HepG2 (cell line): Measurements from ENCODE around the gene FIZ1. TPM values are rescaled to one million over a fixed set of nuclear protein-coding genes. Genes with fewer than 3 reads are reported as not detected.

Experiments
- ATAC-seq: fragments of 200-7000 bp; cut with Tn5 transposase; 3 replicates; pipeline ENCODE4 v1.9.1; 2020; ENCODE audit warnings: mild to moderate bottlenecking, moderate library complexity
- BruUV-seq: library from RNA; stranded (reverse); fragments of 400-500 nt; replicated peaks from 2 replicates; lab custom pipeline; 2021; lab: Mats Ljungman, UMichigan
- CTCF ChIA-PET: fragments of 300-600 bp; formaldehyde crosslinking; extraction: SDS; loops from one replicate; lab custom pipeline; 2021; ENCODE audit warnings: low total read pairs, inconsistent platforms, low intra/inter-chr PET ratio; lab: Yijun Ruan, JAX
- POLR2A ChIA-PET: fragments of 350-600 bp; sonication (Branson Sonifier 250); formaldehyde crosslinking; loops from one replicate; lab custom pipeline; 2020; ENCODE audit warnings: antibody characterized with exemption, inconsistent platforms; lab: Yijun Ruan, JAX
- DNase-seq: peaks from one replicate; pipeline ENCODE4 v3.0.0-alpha.2; 2015; ENCODE audit warnings: low spot score
- FAIRE-seq: peaks from 3 replicates; lab custom pipeline; 2011; peaks lifted over from hg19 to GRCh38; lab: Jason Lieb, UNC
- H2AFZ ChIP-seq: one replicate; pipeline ENCODE4 v1.6.1; 2011; ENCODE audit warnings: low read length, inconsistent platforms
- H3K27ac ChIP-seq: fragments of 300-600 bp; 3 replicates; pipeline ENCODE4 v1.8.0; 2011; ENCODE audit warnings: mixed run types, mild to moderate bottlenecking, mixed read lengths, low read length, inconsistent platforms; ENCODE audit not compliant: insufficient read depth; ENCODE audit errors: extremely low read length
- H3K27me3 ChIP-seq, 2 experiments: fragments of 200-600 bp in 1 of 2; 2 replicates in 1 of 2; 3 replicates in 1 of 2; pipeline versions ENCODE4 v1.6.0 to v1.8.0; 2011; ENCODE audit warnings: low read length in 2 of 2, mild to moderate bottlenecking in 2 of 2, moderate library complexity in 2 of 2, inconsistent platforms in 1 of 2; ENCODE audit not compliant: insufficient read depth in 2 of 2, control insufficient read depth in 1 of 2
- H3K36me3 ChIP-seq, 2 experiments: fragments of 200-600 bp in 1 of 2; replicated peaks in 1 of 2; 2 replicates in 1 of 2; 3 replicates in 1 of 2; pipeline versions ENCODE4 v1.5.1 to v1.8.0; 2011; ENCODE audit warnings: low read length in 2 of 2, inconsistent platforms in 1 of 2; ENCODE audit not compliant: insufficient read depth in 2 of 2, control insufficient read depth in 1 of 2
- H3K4me1 ChIP-seq: 2 replicates; pipeline ENCODE4 v1.5.1; 2012; ENCODE audit warnings: low read length, inconsistent platforms; ENCODE audit not compliant: insufficient read depth
- H3K4me2 ChIP-seq: 2 replicates; pipeline ENCODE4 v1.6.0; 2011; ENCODE audit warnings: low read depth, low read length, inconsistent platforms
- H3K4me3 ChIP-seq, 3 experiments: fragments of 200-600 bp in 1 of 3; sonication (generic), shearing (Covaris generic) in 1 of 3; replicated peaks in 1 of 3; 2 replicates each; pipeline ENCODE4 v1.5.1; 2011 to 2016; ENCODE audit warnings: low read length in 3 of 3, inconsistent platforms in 2 of 3, low read depth in 2 of 3, mild to moderate bottlenecking in 2 of 3, control low read depth in 1 of 3, mixed read lengths in 1 of 3; ENCODE audit not compliant: insufficient read depth in 1 of 3
- H3K79me2 ChIP-seq: one replicate; pipeline ENCODE4 v1.6.1; 2011; ENCODE audit warnings: low read length, inconsistent platforms; ENCODE audit not compliant: insufficient read depth
- H3K9ac ChIP-seq: 2 replicates; pipeline ENCODE4 v1.6.0; 2011; ENCODE audit warnings: mild to moderate bottlenecking, low read depth, low read length, inconsistent platforms; ENCODE audit not compliant: insufficient read depth
- H3K9me3 ChIP-seq: 2 replicates; pipeline ENCODE4 v1.5.1; 2012; ENCODE audit warnings: mild to moderate bottlenecking, low read length
- H4K20me1 ChIP-seq: 2 replicates; pipeline ENCODE4 v1.6.0; 2011; ENCODE audit warnings: inconsistent platforms, mild to moderate bottlenecking, low read length, moderate library complexity; ENCODE audit not compliant: insufficient read depth
- BCL6 ChIP-seq: IDR thresholded peaks from 2 replicates; pipeline ENCODE4 v1.6.1; 2016; ENCODE audit warnings: missing genetic modification reagents, missing compliant biosample characterization
- FOXA3 ChIP-seq: IDR thresholded peaks from 2 replicates; pipeline ENCODE4 v1.6.1; 2016; ENCODE audit warnings: missing genetic modification reagents, missing compliant biosample characterization
- FOXC1 ChIP-seq: sonication (generic); formaldehyde crosslinking; IDR thresholded peaks from 2 replicates; pipeline ENCODE4 v1.8.0; 2022; ENCODE audit warnings: mild to moderate bottlenecking, missing genetic modification reagents, borderline replicate concordance
- HIVEP1 ChIP-seq: sonication (generic); formaldehyde crosslinking; IDR thresholded peaks from 2 replicates; pipeline ENCODE4 v1.4.0; 2020; ENCODE audit warnings: mild to moderate bottlenecking, missing genetic modification reagents
- HNF4A ChIP-seq: sonication (generic); formaldehyde crosslinking; IDR thresholded peaks from 2 replicates; pipeline ENCODE4 v1.4.0; 2020; ENCODE audit warnings: missing genetic modification reagents
- JUN ChIP-seq: sonication (generic); formaldehyde crosslinking; IDR thresholded peaks from 2 replicates; pipeline ENCODE4 v1.4.0; 2020; ENCODE audit warnings: mild to moderate bottlenecking, missing genetic modification reagents
- PATZ1 ChIP-seq: sonication (generic); formaldehyde crosslinking; IDR thresholded peaks from 2 replicates; pipeline ENCODE4 v1.4.0; 2020; ENCODE audit warnings: missing genetic modification reagents
- RARA ChIP-seq: IDR thresholded peaks from 2 replicates; pipeline ENCODE4 v1.6.1; 2016; ENCODE audit warnings: missing genetic modification reagents, missing compliant biosample characterization
- UBTF ChIP-seq: sonication (generic); formaldehyde crosslinking; IDR thresholded peaks from 2 replicates; pipeline ENCODE4 v1.4.0; 2020; ENCODE audit warnings: mild to moderate bottlenecking, missing genetic modification reagents
- ZMYM3 ChIP-seq: sonication (generic); formaldehyde crosslinking; IDR thresholded peaks from 2 replicates; pipeline ENCODE4 v1.5.1; 2020; ENCODE audit warnings: mild to moderate bottlenecking, missing genetic modification reagents
- ZNF263 ChIP-seq: sonication (generic); formaldehyde crosslinking; IDR thresholded peaks from 2 replicates; pipeline ENCODE4 v1.4.0; 2020; ENCODE audit warnings: missing genetic modification reagents
- ZNF609 ChIP-seq: sonication (generic); formaldehyde crosslinking; IDR thresholded peaks from 2 replicates; pipeline ENCODE4 v1.4.0; 2020; ENCODE audit warnings: mild to moderate bottlenecking, missing genetic modification reagents, borderline replicate concordance
- ZSCAN31 ChIP-seq: sonication (generic); formaldehyde crosslinking; IDR thresholded peaks from 2 replicates; pipeline ENCODE4 v1.5.0; 2020; ENCODE audit warnings: low read depth, mild to moderate bottlenecking, missing genetic modification reagents
- WGBS: methylation state at CpG from one replicate; pipeline ENCODE4 v1.1.6; 2017; ENCODE audit warnings: low lambda C conversion rate; 5-methylcytosine and 5-hydroxymethylcytosine counted together
- in situ Hi-C: cut with HindIII; loops from 2 replicates; pipeline ENCODE4 v1.10.0; 2017; ENCODE audit warnings: low pct_unique_long_range_greater_than_20kb; ENCODE audit not compliant: extremely low pct_ligation_motif_present
- intact Hi-C: fragments of 100-400 bp; cut with micrococcal nuclease; formaldehyde crosslinking; loops from one replicate; pipeline ENCODE4 v1.10.0; 2022; ENCODE audit not compliant: unreplicated experiment
- polyA plus RNA-seq, 8 experiments: library from polyadenylated mRNA; depleted of rRNA in 3 of 8; stranded (reverse) in 7 of 8; unstranded in 1 of 8; fragments of >200 nt; fragmentation: Illumina TruSeq in 4 of 8; extraction: Trizol in 4 of 8; gene quantifications; 2 replicates each; pipeline versions ENCODE4 v1.2.1 to v1.2.3, GENCODE V29; 2011 to 2016; ENCODE audit warnings: low read depth in 4 of 8, missing spikeins in 1 of 8, mixed read lengths in 1 of 8; ENCODE audit not compliant: insufficient read depth in 1 of 8
- total RNA-seq, 5 experiments: library from RNA; depleted of rRNA; stranded (reverse); fragments of >200 nt; fragmentation: Illumina TruSeq; extraction: Trizol; gene quantifications; 2 replicates each; pipeline ENCODE4 v1.2.3, GENCODE V29; 2016; ENCODE audit warnings: low read depth in 1 of 5

FIZ1 gene
- total and polyA plus RNA-seq, 2 of the 13 experiments (the other 11 are each of a cell fraction or from before 2014, with no cell fraction given), result 3.6 to 5.9 TPM

- H4K20me1 ChIP-seq, result no peaks in the 10 kb centered on the region
- DNase-seq (peak; percentile 64), ATAC-seq (peak; percentile 32), FAIRE-seq (no peak)
- peak overlapping the region; percentile 55 to 80 (median 66) for H3K4me3 ChIP-seq
- no peaks in the 10 kb centered on the region for H3K79me2 ChIP-seq
- WGBS, result 0% methylated on average over 24 of the region's 36 CpGs
- peaks cover 79% of the 10 kb centered on the region for H3K4me1 ChIP-seq
- in situ Hi-C loops, result no loop called here
- CTCF ChIA-PET, result no interaction called here
- H3K4me2 ChIP-seq, result peak overlapping the region; percentile 97
- no peaks in the 10 kb centered on the region; a peak in 1 of 5 replicates for H3K27me3 ChIP-seq
- H3K27ac ChIP-seq, result peak overlapping the region; percentile 47
- H3K9ac ChIP-seq, result peak overlapping the region; percentile 68
- POLR2A ChIA-PET, result interaction anchor here (0.7 to 1.3 kb wide), 9 partner anchors 8 to 341 kb away, joined by 3 to 13 read pairs (median 3); partner anchors contain the start of genes FIZ1, PTPRH, U2AF2 and UBE2S
- TSS peak; percentile 65 for BruUV-seq
- H3K9me3 ChIP-seq, result no peaks in the 10 kb centered on the region
- H3K36me3 ChIP-seq, result no peaks in the 10 kb centered on the region
- no peak overlapping the region for H2AFZ ChIP-seq
- intact Hi-C loops, result loop anchor here (10.0 kb wide), 1 partner anchor 55 kb away; the partner anchor contains the start of genes ZNF524 and ZNF865
- TF ChIP-seq RARA (CRISPR knock-in tag) (0 out of 2 replicates have a peak, but pooled peaks have one; percentile 15), UBTF (CRISPR knock-in tag) (peak; percentile 58; the same call in 1 of the 2 replicates), ZMYM3 (CRISPR knock-in tag) (peak; percentile 36; the same call in 1 of the 2 replicates), ZSCAN31 (CRISPR knock-in tag) (no peak), HIVEP1 (CRISPR knock-in tag) (0 out of 2 replicates have a peak, but pooled peaks have one; percentile 27), JUN (CRISPR knock-in tag) (no peak), FOXC1 (0 out of 2 replicates have a peak, but pooled peaks have one; percentile 25), HNF4A (0 out of 2 replicates have a peak, but pooled peaks have one; percentile 4), BCL6 (CRISPR knock-in tag) (peak; percentile 35; the same call in 1 of the 2 replicates), ZNF609 (CRISPR knock-in tag) (peak; percentile 51; the same call in 1 of the 2 replicates), ZNF263 (0 out of 2 replicates have a peak, but pooled peaks have one; percentile 50), FOXA3 (CRISPR knock-in tag) (peak; percentile 78; the same call in 1 of the 2 replicates), PATZ1 (CRISPR knock-in tag) (peak; percentile 54)
Measured at GRCh38 chr19:55549500-55550320, 49.6 kb downstream of the FIZ1 start.
